HepG2 (cell line): ENCODE data around the gene BCAS1. TPM values are rescaled to one million over a fixed set of nuclear protein-coding genes. Genes with fewer than 3 reads are reported as not detected.

ENCODE experiments used
- ATAC-seq: fragments of 200-7000 bp; cut with Tn5 transposase; 3 replicates; pipeline ENCODE4 v1.9.1; 2020; ENCODE audit warnings: mild to moderate bottlenecking, moderate library complexity
- BruUV-seq: library from RNA; stranded (reverse); fragments of 400-500 nt; replicated peaks from 2 replicates; lab custom pipeline; 2021; lab: Mats Ljungman, UMichigan
- CTCF ChIA-PET: fragments of 300-600 bp; formaldehyde crosslinking; extraction: SDS; loops from one replicate; lab custom pipeline; 2021; ENCODE audit warnings: low total read pairs, inconsistent platforms, low intra/inter-chr PET ratio; lab: Yijun Ruan, JAX
- POLR2A ChIA-PET: fragments of 350-600 bp; sonication (Branson Sonifier 250); formaldehyde crosslinking; loops from one replicate; lab custom pipeline; 2020; ENCODE audit warnings: antibody characterized with exemption, inconsistent platforms; lab: Yijun Ruan, JAX
- DNase-seq: peaks from one replicate; pipeline ENCODE4 v3.0.0-alpha.2; 2015; ENCODE audit warnings: low spot score
- FAIRE-seq: peaks from 3 replicates; lab custom pipeline; 2011; peaks lifted over from hg19 to GRCh38; lab: Jason Lieb, UNC
- H2AFZ ChIP-seq: one replicate; pipeline ENCODE4 v1.6.1; 2011; ENCODE audit warnings: low read length, inconsistent platforms
- H3K27ac ChIP-seq: fragments of 300-600 bp; 3 replicates; pipeline ENCODE4 v1.8.0; 2011; ENCODE audit warnings: mixed run types, mild to moderate bottlenecking, mixed read lengths, low read length, inconsistent platforms; ENCODE audit not compliant: insufficient read depth; ENCODE audit errors: extremely low read length
- H3K27me3 ChIP-seq, 2 experiments: fragments of 200-600 bp in 1 of 2; 2 replicates in 1 of 2; 3 replicates in 1 of 2; pipeline versions ENCODE4 v1.6.0 to v1.8.0; 2011; ENCODE audit warnings: low read length in 2 of 2, mild to moderate bottlenecking in 2 of 2, moderate library complexity in 2 of 2, inconsistent platforms in 1 of 2; ENCODE audit not compliant: insufficient read depth in 2 of 2, control insufficient read depth in 1 of 2
- H3K36me3 ChIP-seq, 2 experiments: fragments of 200-600 bp in 1 of 2; replicated peaks in 1 of 2; 2 replicates in 1 of 2; 3 replicates in 1 of 2; pipeline versions ENCODE4 v1.5.1 to v1.8.0; 2011; ENCODE audit warnings: low read length in 2 of 2, inconsistent platforms in 1 of 2; ENCODE audit not compliant: insufficient read depth in 2 of 2, control insufficient read depth in 1 of 2
- H3K4me1 ChIP-seq: 2 replicates; pipeline ENCODE4 v1.5.1; 2012; ENCODE audit warnings: low read length, inconsistent platforms; ENCODE audit not compliant: insufficient read depth
- H3K4me2 ChIP-seq: 2 replicates; pipeline ENCODE4 v1.6.0; 2011; ENCODE audit warnings: low read depth, low read length, inconsistent platforms
- H3K4me3 ChIP-seq, 3 experiments: fragments of 200-600 bp in 1 of 3; sonication (generic), shearing (Covaris generic) in 1 of 3; replicated peaks in 1 of 3; 2 replicates each; pipeline ENCODE4 v1.5.1; 2011 to 2016; ENCODE audit warnings: low read length in 3 of 3, inconsistent platforms in 2 of 3, low read depth in 2 of 3, mild to moderate bottlenecking in 2 of 3, control low read depth in 1 of 3, mixed read lengths in 1 of 3; ENCODE audit not compliant: insufficient read depth in 1 of 3
- H3K79me2 ChIP-seq: one replicate; pipeline ENCODE4 v1.6.1; 2011; ENCODE audit warnings: low read length, inconsistent platforms; ENCODE audit not compliant: insufficient read depth
- H3K9ac ChIP-seq: 2 replicates; pipeline ENCODE4 v1.6.0; 2011; ENCODE audit warnings: mild to moderate bottlenecking, low read depth, low read length, inconsistent platforms; ENCODE audit not compliant: insufficient read depth
- H3K9me3 ChIP-seq: 2 replicates; pipeline ENCODE4 v1.5.1; 2012; ENCODE audit warnings: mild to moderate bottlenecking, low read length
- H4K20me1 ChIP-seq: 2 replicates; pipeline ENCODE4 v1.6.0; 2011; ENCODE audit warnings: inconsistent platforms, mild to moderate bottlenecking, low read length, moderate library complexity; ENCODE audit not compliant: insufficient read depth
- HNRNPL ChIP-seq: fragments of 200-400 bp; formaldehyde crosslinking; IDR thresholded peaks from 2 replicates; pipeline ENCODE4 v1.6.1; 2017; ENCODE audit warnings: mild to moderate bottlenecking, low read depth, low read length
- NAIF1 ChIP-seq: sonication (generic); formaldehyde crosslinking; IDR thresholded peaks from 2 replicates; pipeline ENCODE4 v1.5.0; 2020; ENCODE audit warnings: mild to moderate bottlenecking, missing genetic modification reagents, borderline replicate concordance
- SMARCE1 ChIP-seq: fragments of 450-650 bp; IDR thresholded peaks from 2 replicates; pipeline ENCODE4 v1.6.1; 2017; ENCODE audit warnings: borderline replicate concordance
- TBP ChIP-seq: sonication (generic); formaldehyde crosslinking; IDR thresholded peaks from 2 replicates; pipeline ENCODE4 v1.5.0; 2020; ENCODE audit warnings: missing genetic modification reagents
- XRCC5 ChIP-seq: fragments of 200-400 bp; formaldehyde crosslinking; optimal IDR thresholded peaks from 2 replicates; pipeline ENCODE3; 2017; ENCODE audit warnings: mild to moderate bottlenecking, low read length
- YEATS4 ChIP-seq: sonication (generic); formaldehyde crosslinking; IDR thresholded peaks from 2 replicates; pipeline ENCODE4 v1.4.0; 2020; ENCODE audit warnings: missing genetic modification reagents, borderline replicate concordance
- ZNF207 ChIP-seq: fragments of 450-650 bp; IDR thresholded peaks from 2 replicates; pipeline ENCODE4 v1.6.1; 2016; ENCODE audit warnings: antibody characterized with exemption, borderline replicate concordance
- ZNF274 ChIP-seq: sonication (generic); formaldehyde crosslinking; IDR thresholded peaks from 2 replicates; pipeline ENCODE4 v1.5.1; 2020; ENCODE audit warnings: mild to moderate bottlenecking, missing genetic modification reagents
- ZNF333 ChIP-seq: sonication (generic); formaldehyde crosslinking; IDR thresholded peaks from 2 replicates; pipeline ENCODE4 v1.4.0; 2020; ENCODE audit warnings: mild to moderate bottlenecking, missing genetic modification reagents, borderline replicate concordance
- ZNF367 ChIP-seq: sonication (generic); formaldehyde crosslinking; IDR thresholded peaks from 2 replicates; pipeline ENCODE4 v1.4.0; 2020; ENCODE audit warnings: missing genetic modification reagents, borderline replicate concordance
- ZNF660 ChIP-seq: sonication (generic); formaldehyde crosslinking; IDR thresholded peaks from 2 replicates; pipeline ENCODE4 v1.5.1; 2020; ENCODE audit warnings: mild to moderate bottlenecking, low read depth, missing genetic modification reagents, borderline replicate concordance
- ZNF674 ChIP-seq: sonication (generic); formaldehyde crosslinking; IDR thresholded peaks from 2 replicates; pipeline ENCODE4 v1.5.0; 2020; ENCODE audit warnings: low read depth, mild to moderate bottlenecking, missing genetic modification reagents
- ZNF724P ChIP-seq: sonication (generic); formaldehyde crosslinking; IDR thresholded peaks from 2 replicates; pipeline ENCODE4 v1.8.0; 2022; ENCODE audit warnings: missing genetic modification reagents, borderline replicate concordance
- ZNF777 ChIP-seq: sonication (generic); formaldehyde crosslinking; IDR thresholded peaks from 2 replicates; pipeline ENCODE4 v1.4.0; 2020; ENCODE audit warnings: missing genetic modification reagents
- ZSCAN12 ChIP-seq: sonication (generic); formaldehyde crosslinking; IDR thresholded peaks from 2 replicates; pipeline ENCODE4 v1.9.0; 2021; ENCODE audit warnings: mild to moderate bottlenecking, missing genetic modification reagents
- ZSCAN29 ChIP-seq: sonication (generic); formaldehyde crosslinking; conservative IDR thresholded peaks from 2 replicates; pipeline ENCODE4 v1.4.0; 2020; ENCODE audit warnings: mild to moderate bottlenecking, missing genetic modification reagents
- WGBS: methylation state at CpG from one replicate; pipeline ENCODE4 v1.1.6; 2017; ENCODE audit warnings: low lambda C conversion rate; 5-methylcytosine and 5-hydroxymethylcytosine counted together
- in situ Hi-C: cut with HindIII; loops from 2 replicates; pipeline ENCODE4 v1.10.0; 2017; ENCODE audit warnings: low pct_unique_long_range_greater_than_20kb; ENCODE audit not compliant: extremely low pct_ligation_motif_present
- intact Hi-C: fragments of 100-400 bp; cut with micrococcal nuclease; formaldehyde crosslinking; loops from one replicate; pipeline ENCODE4 v1.10.0; 2022; ENCODE audit not compliant: unreplicated experiment
- polyA plus RNA-seq, 8 experiments: library from polyadenylated mRNA; depleted of rRNA in 3 of 8; stranded (reverse) in 7 of 8; unstranded in 1 of 8; fragments of >200 nt; fragmentation: Illumina TruSeq in 4 of 8; extraction: Trizol in 4 of 8; gene quantifications; 2 replicates each; pipeline versions ENCODE4 v1.2.1 to v1.2.3, GENCODE V29; 2011 to 2016; ENCODE audit warnings: low read depth in 4 of 8, missing spikeins in 1 of 8, mixed read lengths in 1 of 8; ENCODE audit not compliant: insufficient read depth in 1 of 8
- total RNA-seq, 5 experiments: library from RNA; depleted of rRNA; stranded (reverse); fragments of >200 nt; fragmentation: Illumina TruSeq; extraction: Trizol; gene quantifications; 2 replicates each; pipeline ENCODE4 v1.2.3, GENCODE V29; 2016; ENCODE audit warnings: low read depth in 1 of 5
- TF ChIP-seq, protein P1 (sequence below): sonication (generic); formaldehyde crosslinking; IDR thresholded peaks from 2 replicates; pipeline ENCODE4 v1.8.0; 2022; ENCODE audit warnings: mild to moderate bottlenecking, missing genetic modification reagents; ENCODE audit not compliant: insufficient replicate concordance
- TF ChIP-seq, protein P2 (sequence below): sonication (generic); formaldehyde crosslinking; IDR thresholded peaks from 2 replicates; pipeline ENCODE4 v1.5.0; 2020; ENCODE audit warnings: mild to moderate bottlenecking, missing genetic modification reagents, borderline replicate concordance

BCAS1 gene
- total and polyA plus RNA-seq, 2 of the 13 experiments (the other 11 are each of a cell fraction or from before 2014, with no cell fraction given) = 0.55 to 0.91 TPM

DNA sequence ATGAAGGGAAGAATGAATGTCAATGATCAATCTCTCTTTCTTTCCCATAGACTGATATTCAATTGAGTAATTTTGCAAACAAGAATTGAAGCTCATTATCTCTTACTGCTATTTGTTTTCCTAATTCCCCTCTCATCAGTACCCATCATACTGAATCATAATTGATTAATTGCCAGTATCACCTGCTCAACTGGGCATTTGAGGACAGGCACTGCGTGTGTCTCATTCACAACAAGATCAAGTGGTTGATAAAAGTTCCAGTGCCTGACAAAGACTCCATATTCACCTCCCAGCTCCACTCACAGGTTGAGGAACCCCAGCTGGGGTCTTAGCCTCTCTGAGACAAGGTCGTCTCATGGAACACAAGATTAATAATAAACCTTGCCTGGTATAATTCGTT lies 67.7 kb downstream of the BCAS1 start:
- Histone ChIP-seq H3K27ac (no peak overlapping the region), H3K4me1 (no peaks in the 10 kb centered on the region), H3K36me3 (no peaks in the 10 kb centered on the region), H3K4me2 (no peak overlapping the region), H3K4me3 (no peak overlapping the region), H2AFZ (no peak overlapping the region), H3K9me3 (peaks cover 25% of the 10 kb centered on the region), H3K9ac (no peak overlapping the region), H3K27me3 (no peaks in the 10 kb centered on the region), H3K79me2 (no peaks in the 10 kb centered on the region), H4K20me1 (no peaks in the 10 kb centered on the region)
- DNase-seq (no peak), ATAC-seq (no peak), FAIRE-seq (no peak)
- CTCF ChIA-PET = no interaction called here
- in situ Hi-C loops = no loop called here
- intact Hi-C loops = no loop called here
- POLR2A ChIA-PET = no interaction called here
- no peak for TF ChIP-seq ZNF777 (CRISPR knock-in tag)
- TF ChIP-seq ZNF367 (CRISPR knock-in tag) = no peak
- TF ChIP-seq ZNF674 (CRISPR knock-in tag) = no peak
- no peak for TF ChIP-seq ZNF274 (CRISPR knock-in tag)
- TF ChIP-seq ZSCAN12 (CRISPR knock-in tag) = no peak
- TF ChIP-seq NAIF1 (CRISPR knock-in tag) = no peak
- TF ChIP-seq ZNF333 = no peak
- TF ChIP-seq HNRNPL = no peak
- no peak for TF ChIP-seq ZNF724P (CRISPR knock-in tag)
- TF ChIP-seq ZNF660 (CRISPR knock-in tag) = no peak
- TF ChIP-seq TBP (CRISPR knock-in tag) = no peak
- TF ChIP-seq, protein P1, sequence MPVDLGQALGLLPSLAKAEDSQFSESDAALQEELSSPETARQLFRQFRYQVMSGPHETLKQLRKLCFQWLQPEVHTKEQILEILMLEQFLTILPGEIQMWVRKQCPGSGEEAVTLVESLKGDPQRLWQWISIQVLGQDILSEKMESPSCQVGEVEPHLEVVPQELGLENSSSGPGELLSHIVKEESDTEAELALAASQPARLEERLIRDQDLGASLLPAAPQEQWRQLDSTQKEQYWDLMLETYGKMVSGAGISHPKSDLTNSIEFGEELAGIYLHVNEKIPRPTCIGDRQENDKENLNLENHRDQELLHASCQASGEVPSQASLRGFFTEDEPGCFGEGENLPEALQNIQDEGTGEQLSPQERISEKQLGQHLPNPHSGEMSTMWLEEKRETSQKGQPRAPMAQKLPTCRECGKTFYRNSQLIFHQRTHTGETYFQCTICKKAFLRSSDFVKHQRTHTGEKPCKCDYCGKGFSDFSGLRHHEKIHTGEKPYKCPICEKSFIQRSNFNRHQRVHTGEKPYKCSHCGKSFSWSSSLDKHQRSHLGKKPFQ (CRISPR knock-in tag) = no peak
- TF ChIP-seq ZNF207 = no peak
- TF ChIP-seq, protein P2, sequence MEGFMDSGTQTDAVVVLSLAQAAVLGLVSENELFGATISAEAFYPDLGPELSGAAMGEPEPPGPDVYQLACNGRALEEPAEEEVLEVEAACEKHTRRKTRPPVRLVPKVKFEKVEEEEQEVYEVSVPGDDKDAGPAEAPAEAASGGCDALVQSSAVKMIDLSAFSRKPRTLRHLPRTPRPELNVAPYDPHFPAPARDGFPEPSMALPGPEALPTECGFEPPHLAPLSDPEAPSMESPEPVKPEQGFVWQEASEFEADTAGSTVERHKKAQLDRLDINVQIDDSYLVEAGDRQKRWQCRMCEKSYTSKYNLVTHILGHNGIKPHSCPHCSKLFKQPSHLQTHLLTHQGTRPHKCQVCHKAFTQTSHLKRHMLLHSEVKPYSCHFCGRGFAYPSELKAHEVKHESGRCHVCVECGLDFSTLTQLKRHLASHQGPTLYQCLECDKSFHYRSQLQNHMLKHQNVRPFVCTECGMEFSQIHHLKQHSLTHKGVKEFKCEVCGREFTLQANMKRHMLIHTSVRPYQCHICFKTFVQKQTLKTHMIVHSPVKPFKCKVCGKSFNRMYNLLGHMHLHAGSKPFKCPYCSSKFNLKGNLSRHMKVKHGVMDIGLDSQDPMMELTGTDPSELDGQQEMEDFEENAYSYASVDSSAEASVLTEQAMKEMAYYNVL (CRISPR knock-in tag) = no peak
- no peak for TF ChIP-seq YEATS4 (CRISPR knock-in tag)
- TF ChIP-seq XRCC5 = no peak
- TF ChIP-seq SMARCE1 = no peak
- TF ChIP-seq ZSCAN29 (CRISPR knock-in tag) = no peak
- BruUV-seq = no TSS peak
- 37% methylated on average over 3 of the region's 3 CpGs for WGBS
